Activated CD4-positive, alpha-beta memory T cell treated with anti-CD3 and anti-CD28 coated beads, Interleukin-2, amount 10 ng/mL, durations not matched to agents 7 days and 5 days (primary cell): Measurements from ENCODE around the gene RBM28. TPM values are rescaled to one million over a fixed set of nuclear protein-coding genes. Genes with fewer than 3 reads are reported as not detected.
"Not testable (repeated sequence)": the region's sequence is repeated elsewhere in the genome, so short reads cannot be mapped to it uniquely, and the experiment has no call there.

ENCODE experiments used
- CTCF ChIA-PET: fragments of 350-600 bp; sonication (Branson Sonifier 250); formaldehyde crosslinking; loops from one replicate; lab custom pipeline; 2021; ENCODE audit warnings: antibody characterized with exemption, inconsistent platforms; lab: Charles Lee
- POLR2A ChIA-PET: fragments of 350-600 bp; sonication (Branson Sonifier 250); formaldehyde crosslinking; loops from one replicate; lab custom pipeline; 2021; ENCODE audit warnings: antibody characterized with exemption; lab: Charles Lee
- DNase-seq: peaks from one replicate; pipeline ENCODE4 v3.0.0-alpha.2; 2020
- H3K27ac Mint-ChIP-seq: one replicate; pipeline ENCODE4 v1.8.0; 2021; ENCODE audit warnings: mild to moderate bottlenecking, mixed read lengths
- H3K27me3 Mint-ChIP-seq: one replicate; pipeline ENCODE4 v1.8.0; 2021; ENCODE audit warnings: mixed read lengths
- H3K36me3 Mint-ChIP-seq: one replicate; pipeline ENCODE4 v1.8.0; 2021; ENCODE audit warnings: low read depth, mixed read lengths
- H3K4me1 Mint-ChIP-seq: one replicate; pipeline ENCODE4 v1.8.0; 2021; ENCODE audit warnings: mixed read lengths
- H3K4me3 Mint-ChIP-seq: one replicate; pipeline ENCODE4 v1.8.0; 2021; ENCODE audit warnings: mild to moderate bottlenecking, mixed read lengths
- H3K9me3 Mint-ChIP-seq: one replicate; pipeline ENCODE4 v1.8.0; 2021; ENCODE audit warnings: mixed read lengths
- total RNA-seq, 2 experiments: library from RNA; stranded (reverse); gene quantifications; one replicate each; pipeline ENCODE4 v1.2.3, GENCODE V29; 2021

RBM28 gene
- total RNA-seq, 2 experiments from 2014 or later = 30.7 to 34.8 TPM

- Mint-ChIP-seq H3K27me3 (no peaks in the 10 kb centered on the region), H3K4me3 (no peak overlapping the region), H3K27ac (no peak overlapping the region), H3K36me3 (peaks cover 19% of the 10 kb centered on the region), H3K9me3 (no peaks in the 10 kb centered on the region), H3K4me1 (no peaks in the 10 kb centered on the region)
- DNase-seq = no peak
- ChIA-PET CTCF (no interaction called here), POLR2A (no interaction called here)
Measured at GRCh38 chr7:128302139-128302538, 41.6 kb downstream of the RBM28 start.

- H3K9me3 Mint-ChIP-seq = no peaks in the 10 kb centered on the region
- peaks cover 3% of the 10 kb centered on the region for H3K36me3 Mint-ChIP-seq
- H3K27me3 Mint-ChIP-seq = no peaks in the 10 kb centered on the region
- POLR2A ChIA-PET = no interaction called here
- no peak for DNase-seq
- H3K27ac Mint-ChIP-seq = no peak overlapping the region
- H3K4me3 Mint-ChIP-seq = no peak overlapping the region
- no peaks in the 10 kb centered on the region for H3K4me1 Mint-ChIP-seq
- CTCF ChIA-PET = no interaction called here
Measured at GRCh38 chr7:128299109-128299607, 44.5 kb downstream of the RBM28 start.

GRCh38 chr7:128298004-128298403, 45.7 kb downstream of the RBM28 start:
- H3K27ac Mint-ChIP-seq, H3K4me1 Mint-ChIP-seq, H3K9me3 Mint-ChIP-seq, CTCF ChIA-PET, H3K27me3 Mint-ChIP-seq, DNase-seq, H3K4me3 Mint-ChIP-seq, H3K36me3 Mint-ChIP-seq, POLR2A ChIA-PET: not testable (repeated sequence)

- ChIA-PET CTCF (no interaction called here), POLR2A (no interaction called here)
- H3K27ac Mint-ChIP-seq = no peak overlapping the region
- H3K36me3 Mint-ChIP-seq = peaks cover 3% of the 10 kb centered on the region
- no peaks in the 10 kb centered on the region for H3K27me3 Mint-ChIP-seq
- DNase-seq = no peak
- H3K9me3 Mint-ChIP-seq = no peaks in the 10 kb centered on the region
- no peak overlapping the region for H3K4me3 Mint-ChIP-seq
- H3K4me1 Mint-ChIP-seq = no peaks in the 10 kb centered on the region
Measured at GRCh38 chr7:128287556-128287955, 56.2 kb downstream of the RBM28 start.

- ChIA-PET POLR2A (no interaction called here), CTCF (no interaction called here)
- H3K27me3 Mint-ChIP-seq = no peaks in the 10 kb centered on the region
- no peak overlapping the region for H3K4me3 Mint-ChIP-seq
- peaks cover 12% of the 10 kb centered on the region for H3K9me3 Mint-ChIP-seq
- H3K36me3 Mint-ChIP-seq = peaks cover 14% of the 10 kb centered on the region
- H3K27ac Mint-ChIP-seq = no peak overlapping the region
- DNase-seq = no peak
- H3K4me1 Mint-ChIP-seq = no peaks in the 10 kb centered on the region
Measured at GRCh38 chr7:128284102-128284501, 59.6 kb downstream of the RBM28 start.

GRCh38 chr7:128281605-128282380, 61.9 kb downstream of the RBM28 start:
- H3K36me3 Mint-ChIP-seq = peaks cover 14% of the 10 kb centered on the region
- CTCF ChIA-PET = no interaction called here
- no peak overlapping the region for H3K4me3 Mint-ChIP-seq
- H3K27me3 Mint-ChIP-seq = no peaks in the 10 kb centered on the region
- POLR2A ChIA-PET = no interaction called here
- H3K9me3 Mint-ChIP-seq = peaks cover 12% of the 10 kb centered on the region
- no peak overlapping the region for H3K27ac Mint-ChIP-seq
- no peak for DNase-seq
- no peaks in the 10 kb centered on the region for H3K4me1 Mint-ChIP-seq

GRCh38 chr7:128280451-128280850, 63.3 kb downstream of the RBM28 start:
- peaks cover 14% of the 10 kb centered on the region for H3K36me3 Mint-ChIP-seq
- H3K4me1 Mint-ChIP-seq, DNase-seq, H3K27ac Mint-ChIP-seq, POLR2A ChIA-PET, H3K27me3 Mint-ChIP-seq, H3K4me3 Mint-ChIP-seq, CTCF ChIA-PET: not testable (repeated sequence)
- peaks cover 12% of the 10 kb centered on the region for H3K9me3 Mint-ChIP-seq

- POLR2A ChIA-PET = no interaction called here
- CTCF ChIA-PET = no interaction called here
- Mint-ChIP-seq H3K27me3 (peaks cover 4% of the 10 kb centered on the region), H3K27ac (no peak overlapping the region), H3K9me3 (peaks cover 12% of the 10 kb centered on the region), H3K4me3 (no peak overlapping the region), H3K4me1 (no peaks in the 10 kb centered on the region), H3K36me3 (peaks cover 11% of the 10 kb centered on the region)
- DNase-seq = no peak
Measured at GRCh38 chr7:128279124-128279713, 64.5 kb downstream of the RBM28 start.

- ChIA-PET POLR2A (no interaction called here), CTCF (no interaction called here)
- Mint-ChIP-seq H3K36me3 (peaks cover 11% of the 10 kb centered on the region), H3K27me3 (peaks cover 6% of the 10 kb centered on the region), H3K4me1 (no peaks in the 10 kb centered on the region), H3K4me3 (no peak overlapping the region), H3K9me3 (peaks cover 12% of the 10 kb centered on the region), H3K27ac (no peak overlapping the region)
- DNase-seq = no peak
Measured at GRCh38 chr7:128278366-128278765, 65.3 kb downstream of the RBM28 start.

GRCh38 chr7:128275681-128276080, 68.0 kb downstream of the RBM28 start:
- Mint-ChIP-seq H3K36me3 (peaks cover 6% of the 10 kb centered on the region), H3K4me3 (no peak overlapping the region), H3K27ac (no peak overlapping the region), H3K9me3 (peaks cover 8% of the 10 kb centered on the region), H3K27me3 (peaks cover 20% of the 10 kb centered on the region), H3K4me1 (no peaks in the 10 kb centered on the region)
- CTCF ChIA-PET = no interaction called here
- no peak for DNase-seq
- POLR2A ChIA-PET = no interaction called here

GRCh38 chr7:128274884-128275603, 68.7 kb downstream of the RBM28 start:
- peaks cover 20% of the 10 kb centered on the region for H3K27me3 Mint-ChIP-seq
- DNase-seq = no peak
- H3K9me3 Mint-ChIP-seq = peaks cover 5% of the 10 kb centered on the region
- ChIA-PET CTCF (no interaction called here), POLR2A (no interaction called here)
- no peak overlapping the region for H3K4me3 Mint-ChIP-seq
- no peak overlapping the region for H3K27ac Mint-ChIP-seq
- H3K36me3 Mint-ChIP-seq = peaks cover 5% of the 10 kb centered on the region
- no peaks in the 10 kb centered on the region for H3K4me1 Mint-ChIP-seq

GRCh38 chr7:128274246-128274883, 69.3 kb downstream of the RBM28 start:
- DNase-seq = no peak
- Mint-ChIP-seq H3K27ac (no peak overlapping the region), H3K36me3 (no peaks in the 10 kb centered on the region), H3K4me1 (no peaks in the 10 kb centered on the region), H3K4me3 (no peak overlapping the region), H3K9me3 (no peaks in the 10 kb centered on the region), H3K27me3 (peaks cover 25% of the 10 kb centered on the region)
- ChIA-PET CTCF (no interaction called here), POLR2A (no interaction called here)

GRCh38 chr7:128271942-128272481, 71.7 kb downstream of the RBM28 start:
- DNase-seq = no peak
- POLR2A ChIA-PET = no interaction called here
- peaks cover 38% of the 10 kb centered on the region for H3K27me3 Mint-ChIP-seq

More at GRCh38 chr7:128271942-128272481, 71.7 kb downstream of the RBM28 start:
- H3K9me3 Mint-ChIP-seq = no peaks in the 10 kb centered on the region
- no peaks in the 10 kb centered on the region for H3K4me1 Mint-ChIP-seq
- CTCF ChIA-PET = no interaction called here
- H3K4me3 Mint-ChIP-seq = no peak overlapping the region
- H3K27ac Mint-ChIP-seq = no peak overlapping the region
- no peaks in the 10 kb centered on the region for H3K36me3 Mint-ChIP-seq
